Adrenal gland (tissue), 5 donors: Measurements from ENCODE around the gene GRM8.

Experiments
- CTCF ChIP-seq, 6 experiments: fragments of 450-650 bp in 4 of 6; fragments of 200-600 bp in 2 of 6; sonication (generic) in 1 of 6; IDR thresholded peaks; 1 replicate in 5 of 6; 2 replicates in 1 of 6; pipeline versions ENCODE4 v1.5.1 to v1.8.0; 2016 to 2021; ENCODE audit warnings: antibody characterized with exemption in 6 of 6, mild to moderate bottlenecking in 2 of 6, moderate library complexity in 1 of 6
- POLR2A ChIP-seq, 2 donors: fragments of 450-650 bp; IDR thresholded peaks; one replicate each; pipeline ENCODE4 v1.6.1; 2017; ENCODE audit warnings: antibody characterized with exemption in 2 of 2, mild to moderate bottlenecking in 2 of 2, moderate library complexity in 1 of 2
- donor health status: DM: no; HTN: no; CAD: no.

GRCh38 chr7:127257086-127257485 is 4.3 kb upstream of the GRM8 start:
- TF ChIP-seq CTCF (IDR thresholded peaks at IDR 0.05), result no peak
- TF ChIP-seq POLR2A (IDR thresholded peaks at IDR 0.05), result no peak
